Gastrocnemius medialis (tissue), 4 donors: Measurements from ENCODE around the gene SLC5A11. TPM values are rescaled to one million over a fixed set of nuclear protein-coding genes. Genes with fewer than 3 reads are reported as not detected.

Experiments used
- ATAC-seq, 2 donors: fragments of 150-250 bp; one replicate each; pipeline ENCODE4 v1.9.1; 2016
- DNase-seq, 2 donors: peaks; one replicate each; pipeline ENCODE4 v3.0.0-alpha.2; 2019
- H3K27ac ChIP-seq, 4 donors: fragments of 200-600 bp; sonication (generic); 1 replicate in 1 of 4; 2 replicates in 3 of 4; pipeline ENCODE4 v1.5.1; 2016 to 2018; ENCODE audit warnings: mild to moderate bottlenecking in 2 of 4, moderate library complexity in 1 of 4
- H3K27me3 ChIP-seq, 3 donors: fragments of 200-600 bp; sonication (generic) in 2 of 3; 1 replicate in 1 of 3; 2 replicates in 2 of 3; pipeline versions ENCODE4 v1.5.1 to v1.6.0; 2016 to 2019; ENCODE audit warnings: mild to moderate bottlenecking in 1 of 3, moderate library complexity in 1 of 3
- H3K36me3 ChIP-seq, 2 donors: fragments of 200-600 bp; sonication (generic) in 1 of 2; one replicate each; pipeline ENCODE4 v1.5.1; 2017 to 2018
- H3K4me1 ChIP-seq, 2 donors: fragments of 200-600 bp; sonication (generic) in 1 of 2; one replicate each; pipeline ENCODE4 v1.5.1; 2016 to 2017; ENCODE audit warnings: mild to moderate bottlenecking in 2 of 2
- H3K4me3 ChIP-seq, 4 donors: fragments of 200-600 bp; sonication (generic) in 3 of 4; 1 replicate in 1 of 4; 2 replicates in 3 of 4; pipeline ENCODE4 v1.5.1; 2016 to 2019; ENCODE audit warnings: mild to moderate bottlenecking in 2 of 4
- H3K9me3 ChIP-seq, 3 donors: fragments of 200-600 bp; sonication (generic) in 2 of 3; 1 replicate in 1 of 3; 2 replicates in 2 of 3; pipeline ENCODE4 v1.5.1; 2016 to 2019
- POLR2A ChIP-seq, 2 donors: fragments of 450-650 bp; IDR thresholded peaks; one replicate each; pipeline ENCODE4 v1.6.1; 2017; ENCODE audit warnings: antibody characterized with exemption in 2 of 2, mild to moderate bottlenecking in 2 of 2, moderate library complexity in 2 of 2
- in situ Hi-C, 4 donors: fragments of 200-750 bp; cut with MboI; loops; one replicate each; pipeline versions ENCODE4 v1.15.0 to v1.8.0; 2017; ENCODE audit warnings: low sequenced_read_pairs in 4 of 4
- intact Hi-C: fragments of 100-400 bp; cut with DNase I; formaldehyde crosslinking; loops from one replicate; pipeline ENCODE4 v1.15.1; 2023; ENCODE audit warnings: low total_unique reads
- total RNA-seq, 4 donors: library from RNA; depleted of rRNA; stranded (reverse); fragments of >200 nt; gene quantifications; one replicate each; pipeline versions ENCODE4 v1.1.0 to v1.2.3, GENCODE V29; 2016
- TF ChIP-seq, protein P1 (sequence below), 5 experiments: fragments of 450-650 bp in 3 of 5; fragments of 200-600 bp in 2 of 5; sonication (generic) in 2 of 5; IDR thresholded peaks in 4 of 5; conservative IDR thresholded peaks in 1 of 5; 1 replicate in 4 of 5; 2 replicates in 1 of 5; pipeline ENCODE4 v1.5.1; 2016 to 2019; ENCODE audit warnings: antibody characterized with exemption in 5 of 5, mild to moderate bottlenecking in 3 of 5, moderate library complexity in 3 of 5

SLC5A11 gene
- total RNA-seq, 4 donors from 2014 or later, result 0.20 to 0.66 TPM; not detected in 2

GRCh38 chr16:24920568-24920967, 74.8 kb downstream of the SLC5A11 start:
- H3K27me3 ChIP-seq, result no peaks in the 10 kb centered on the region
- ATAC-seq, result no peak
- no peak for DNase-seq
- no peak overlapping the region for H3K4me3 ChIP-seq
- H3K9me3 ChIP-seq, result no peaks in the 10 kb centered on the region
- H3K36me3 ChIP-seq, result peaks cover 9 to 63% of the 10 kb centered on the region in 2 donors
- intact Hi-C loops (no loop called here), in situ Hi-C loops (no loop called here)
- TF ChIP-seq, protein P1, sequence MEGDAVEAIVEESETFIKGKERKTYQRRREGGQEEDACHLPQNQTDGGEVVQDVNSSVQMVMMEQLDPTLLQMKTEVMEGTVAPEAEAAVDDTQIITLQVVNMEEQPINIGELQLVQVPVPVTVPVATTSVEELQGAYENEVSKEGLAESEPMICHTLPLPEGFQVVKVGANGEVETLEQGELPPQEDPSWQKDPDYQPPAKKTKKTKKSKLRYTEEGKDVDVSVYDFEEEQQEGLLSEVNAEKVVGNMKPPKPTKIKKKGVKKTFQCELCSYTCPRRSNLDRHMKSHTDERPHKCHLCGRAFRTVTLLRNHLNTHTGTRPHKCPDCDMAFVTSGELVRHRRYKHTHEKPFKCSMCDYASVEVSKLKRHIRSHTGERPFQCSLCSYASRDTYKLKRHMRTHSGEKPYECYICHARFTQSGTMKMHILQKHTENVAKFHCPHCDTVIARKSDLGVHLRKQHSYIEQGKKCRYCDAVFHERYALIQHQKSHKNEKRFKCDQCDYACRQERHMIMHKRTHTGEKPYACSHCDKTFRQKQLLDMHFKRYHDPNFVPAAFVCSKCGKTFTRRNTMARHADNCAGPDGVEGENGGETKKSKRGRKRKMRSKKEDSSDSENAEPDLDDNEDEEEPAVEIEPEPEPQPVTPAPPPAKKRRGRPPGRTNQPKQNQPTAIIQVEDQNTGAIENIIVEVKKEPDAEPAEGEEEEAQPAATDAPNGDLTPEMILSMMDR (IDR thresholded peaks at IDR 0.05 in 4 of 5, conservative IDR thresholded peaks at IDR 0.05 in 1 of 5), result no peak
- TF ChIP-seq POLR2A (IDR thresholded peaks at IDR 0.05), result no peak
- H3K27ac ChIP-seq, result no peak overlapping the region
- H3K4me1 ChIP-seq, result no peaks in the 10 kb centered on the region

DNA sequence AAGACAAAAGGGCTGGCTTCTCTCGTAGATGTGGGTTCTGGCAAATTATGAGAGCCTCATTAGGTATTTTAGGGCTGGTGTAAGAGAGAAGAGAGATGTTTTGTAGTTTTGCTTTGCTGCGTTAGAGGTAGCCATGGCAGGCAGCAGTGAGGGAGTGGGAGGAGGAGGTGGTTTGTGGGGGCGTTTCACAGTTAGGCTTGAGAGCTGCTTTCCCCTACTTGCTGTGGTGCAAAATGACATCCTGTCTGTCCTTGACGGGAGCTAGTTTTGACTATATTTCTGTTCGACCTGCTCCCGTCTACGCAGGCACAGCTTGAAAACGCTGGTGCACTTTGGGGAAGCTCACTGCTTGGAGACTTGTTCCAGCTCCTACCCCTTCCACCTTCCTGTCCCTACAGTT, 75.5 kb downstream of the SLC5A11 start:
- TF ChIP-seq POLR2A (IDR thresholded peaks at IDR 0.05), result no peak
- TF ChIP-seq, protein P1 (IDR thresholded peaks at IDR 0.05 in 4 of 5, conservative IDR thresholded peaks at IDR 0.05 in 1 of 5), result no peak
- DNase-seq, result no peak
- Histone ChIP-seq H3K27me3 (no peaks in the 10 kb centered on the region), H3K36me3 (peaks cover 9 to 65% of the 10 kb centered on the region in 2 donors), H3K4me1 (no peaks in the 10 kb centered on the region), H3K27ac (no peak overlapping the region), H3K4me3 (no peak overlapping the region), H3K9me3 (no peaks in the 10 kb centered on the region)
- no peak for ATAC-seq
- intact Hi-C loops, result no loop called here
- in situ Hi-C loops, result no loop called here

DNA sequence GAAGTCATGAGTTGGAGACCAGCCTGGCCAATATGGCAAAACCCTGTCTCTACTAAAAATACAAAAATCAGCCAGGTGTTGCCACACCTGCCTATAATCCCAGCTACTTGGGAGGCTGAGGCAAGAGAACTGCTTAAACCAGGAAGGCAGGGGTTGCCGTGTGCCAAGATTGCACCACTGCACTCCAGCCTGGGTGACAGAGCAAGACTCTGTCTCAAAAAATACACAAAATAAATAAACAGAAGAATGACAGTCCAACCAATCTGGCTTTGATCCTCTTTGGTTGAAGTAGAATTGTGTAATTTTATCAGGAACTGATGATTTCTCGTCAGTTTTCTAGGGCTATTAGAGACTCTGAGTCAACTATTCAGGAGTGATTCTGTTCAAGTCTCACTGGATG, 79.4 kb downstream of the SLC5A11 start:
- Histone ChIP-seq H3K4me1 (no peaks in the 10 kb centered on the region), H3K36me3 (peaks cover 6 to 48% of the 10 kb centered on the region in 2 donors), H3K27ac (no peak overlapping the region), H3K9me3 (no peaks in the 10 kb centered on the region), H3K4me3 (no peak overlapping the region), H3K27me3 (no peaks in the 10 kb centered on the region)
- in situ Hi-C loops (loop anchor here in 2 of 4 donors (25.0 kb wide), 2 partner anchors 312 to 363 kb away; no protein-coding TSS in a partner anchor), intact Hi-C loops (no loop called here)
- ATAC-seq (no peak), DNase-seq (no peak)
- TF ChIP-seq POLR2A (IDR thresholded peaks at IDR 0.05), result no peak
- TF ChIP-seq, protein P1 (IDR thresholded peaks at IDR 0.05 in 4 of 5, conservative IDR thresholded peaks at IDR 0.05 in 1 of 5), result no peak

DNA sequence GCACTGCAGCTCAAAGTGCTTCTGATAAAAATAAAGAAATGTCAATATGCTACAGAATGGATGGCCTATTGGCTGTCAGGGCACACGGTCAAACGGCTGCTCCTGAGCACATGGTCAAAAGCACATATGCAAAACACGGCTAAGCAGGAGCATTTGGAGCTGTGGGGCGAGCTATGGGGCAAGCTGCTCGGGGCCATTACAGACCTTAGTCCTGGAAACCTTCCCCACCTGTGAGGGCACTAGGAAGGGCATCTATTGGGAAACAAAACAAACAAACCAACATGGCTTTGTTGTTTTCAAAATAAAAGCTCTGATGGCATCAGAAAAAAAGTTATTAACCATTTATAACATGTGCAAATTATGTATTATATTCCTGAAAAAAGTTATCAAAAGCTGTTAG, 83.6 kb downstream of the SLC5A11 start:
- H3K27ac ChIP-seq, result no peak overlapping the region
- in situ Hi-C loops (loop anchor here in 2 of 4 donors (25.0 kb wide), 2 partner anchors 308 to 367 kb away; no protein-coding TSS in a partner anchor), intact Hi-C loops (no loop called here)
- H3K36me3 ChIP-seq, result peaks cover 3 to 68% of the 10 kb centered on the region in 2 donors
- H3K4me1 ChIP-seq, result no peaks in the 10 kb centered on the region
- no peaks in the 10 kb centered on the region for H3K27me3 ChIP-seq
- no peaks in the 10 kb centered on the region for H3K9me3 ChIP-seq
- TF ChIP-seq, protein P1 (IDR thresholded peaks at IDR 0.05 in 4 of 5, conservative IDR thresholded peaks at IDR 0.05 in 1 of 5), result no peak
- no peak for TF ChIP-seq POLR2A (IDR thresholded peaks at IDR 0.05)
- DNase-seq (no peak), ATAC-seq (no peak)
- H3K4me3 ChIP-seq, result no peak overlapping the region

- in situ Hi-C loops (loop anchor here in 2 of 4 donors (25.0 kb wide), 2 partner anchors 307 to 368 kb away; no protein-coding TSS in a partner anchor), intact Hi-C loops (no loop called here)
- H3K27me3 ChIP-seq, result no peaks in the 10 kb centered on the region
- no peak for TF ChIP-seq POLR2A (IDR thresholded peaks at IDR 0.05)
- TF ChIP-seq, protein P1 (IDR thresholded peaks at IDR 0.05 in 4 of 5, conservative IDR thresholded peaks at IDR 0.05 in 1 of 5), result no peak
- H3K27ac ChIP-seq, result no peak overlapping the region
- DNase-seq (no peak), ATAC-seq (no peak)
- H3K9me3 ChIP-seq, result no peaks in the 10 kb centered on the region
- no peak overlapping the region for H3K4me3 ChIP-seq
- peaks cover 3 to 69% of the 10 kb centered on the region in 2 donors for H3K36me3 ChIP-seq
- no peaks in the 10 kb centered on the region for H3K4me1 ChIP-seq
Measured at GRCh38 chr16:24930440-24930839, 84.7 kb downstream of the SLC5A11 start.
